HepG2 (cell line): Measurements from ENCODE around the gene SRRM2. TPM values are rescaled to one million over a fixed set of nuclear protein-coding genes. Genes with fewer than 3 reads are reported as not detected.

Experiments
- ATAC-seq: fragments of 200-7000 bp; cut with Tn5 transposase; 3 replicates; pipeline ENCODE4 v1.9.1; 2020; ENCODE audit warnings: mild to moderate bottlenecking, moderate library complexity
- BruUV-seq: library from RNA; stranded (reverse); fragments of 400-500 nt; replicated peaks from 2 replicates; lab custom pipeline; 2021; lab: Mats Ljungman, UMichigan
- CTCF ChIA-PET: fragments of 300-600 bp; formaldehyde crosslinking; extraction: SDS; loops from one replicate; lab custom pipeline; 2021; ENCODE audit warnings: low total read pairs, inconsistent platforms, low intra/inter-chr PET ratio; lab: Yijun Ruan, JAX
- POLR2A ChIA-PET: fragments of 350-600 bp; sonication (Branson Sonifier 250); formaldehyde crosslinking; loops from one replicate; lab custom pipeline; 2020; ENCODE audit warnings: antibody characterized with exemption, inconsistent platforms; lab: Yijun Ruan, JAX
- DNase-seq: peaks from one replicate; pipeline ENCODE4 v3.0.0-alpha.2; 2015; ENCODE audit warnings: low spot score
- FAIRE-seq: peaks from 3 replicates; lab custom pipeline; 2011; peaks lifted over from hg19 to GRCh38; lab: Jason Lieb, UNC
- H2AFZ ChIP-seq: one replicate; pipeline ENCODE4 v1.6.1; 2011; ENCODE audit warnings: low read length, inconsistent platforms
- H3K27ac ChIP-seq: fragments of 300-600 bp; 3 replicates; pipeline ENCODE4 v1.8.0; 2011; ENCODE audit warnings: mixed run types, mild to moderate bottlenecking, mixed read lengths, low read length, inconsistent platforms; ENCODE audit not compliant: insufficient read depth; ENCODE audit errors: extremely low read length
- H3K27me3 ChIP-seq, 2 experiments: fragments of 200-600 bp in 1 of 2; 2 replicates in 1 of 2; 3 replicates in 1 of 2; pipeline versions ENCODE4 v1.6.0 to v1.8.0; 2011; ENCODE audit warnings: low read length in 2 of 2, mild to moderate bottlenecking in 2 of 2, moderate library complexity in 2 of 2, inconsistent platforms in 1 of 2; ENCODE audit not compliant: insufficient read depth in 2 of 2, control insufficient read depth in 1 of 2
- H3K36me3 ChIP-seq, 2 experiments: fragments of 200-600 bp in 1 of 2; replicated peaks in 1 of 2; 2 replicates in 1 of 2; 3 replicates in 1 of 2; pipeline versions ENCODE4 v1.5.1 to v1.8.0; 2011; ENCODE audit warnings: low read length in 2 of 2, inconsistent platforms in 1 of 2; ENCODE audit not compliant: insufficient read depth in 2 of 2, control insufficient read depth in 1 of 2
- H3K4me1 ChIP-seq: 2 replicates; pipeline ENCODE4 v1.5.1; 2012; ENCODE audit warnings: low read length, inconsistent platforms; ENCODE audit not compliant: insufficient read depth
- H3K4me2 ChIP-seq: 2 replicates; pipeline ENCODE4 v1.6.0; 2011; ENCODE audit warnings: low read depth, low read length, inconsistent platforms
- H3K4me3 ChIP-seq, 3 experiments: fragments of 200-600 bp in 1 of 3; sonication (generic), shearing (Covaris generic) in 1 of 3; replicated peaks in 1 of 3; 2 replicates each; pipeline ENCODE4 v1.5.1; 2011 to 2016; ENCODE audit warnings: low read length in 3 of 3, inconsistent platforms in 2 of 3, low read depth in 2 of 3, mild to moderate bottlenecking in 2 of 3, control low read depth in 1 of 3, mixed read lengths in 1 of 3; ENCODE audit not compliant: insufficient read depth in 1 of 3
- H3K79me2 ChIP-seq: one replicate; pipeline ENCODE4 v1.6.1; 2011; ENCODE audit warnings: low read length, inconsistent platforms; ENCODE audit not compliant: insufficient read depth
- H3K9ac ChIP-seq: 2 replicates; pipeline ENCODE4 v1.6.0; 2011; ENCODE audit warnings: mild to moderate bottlenecking, low read depth, low read length, inconsistent platforms; ENCODE audit not compliant: insufficient read depth
- H3K9me3 ChIP-seq: 2 replicates; pipeline ENCODE4 v1.5.1; 2012; ENCODE audit warnings: mild to moderate bottlenecking, low read length
- H4K20me1 ChIP-seq: 2 replicates; pipeline ENCODE4 v1.6.0; 2011; ENCODE audit warnings: inconsistent platforms, mild to moderate bottlenecking, low read length, moderate library complexity; ENCODE audit not compliant: insufficient read depth
- BORCS8-MEF2B ChIP-seq: sonication (generic); formaldehyde crosslinking; IDR thresholded peaks from 2 replicates; pipeline ENCODE4 v1.8.0; 2022; ENCODE audit warnings: mild to moderate bottlenecking, missing genetic modification reagents
- CREB1 ChIP-seq, 2 experiments: fragments of 450-650 bp in 1 of 2; IDR thresholded peaks; 2 replicates each; pipeline ENCODE4 v1.6.1; 2016 to 2017; ENCODE audit warnings: control low read depth in 1 of 2, mild to moderate bottlenecking in 1 of 2, missing compliant biosample characterization in 1 of 2, missing genetic modification characterization in 1 of 2
- DMAP1 ChIP-seq: IDR thresholded peaks from 2 replicates; pipeline ENCODE4 v1.6.1; 2016
- HES4 ChIP-seq: sonication (generic); formaldehyde crosslinking; IDR thresholded peaks from 2 replicates; pipeline ENCODE4 v1.9.0; 2021; ENCODE audit warnings: mild to moderate bottlenecking, missing genetic modification reagents, borderline replicate concordance
- NFIC ChIP-seq: IDR thresholded peaks from 2 replicates; pipeline ENCODE4 v1.6.1; 2012; ENCODE audit warnings: mild to moderate bottlenecking, low read length, inconsistent platforms
- PAX8 ChIP-seq: sonication (generic); formaldehyde crosslinking; IDR thresholded peaks from 2 replicates; pipeline ENCODE4 v1.8.0; 2022; ENCODE audit warnings: mild to moderate bottlenecking, missing genetic modification reagents, borderline replicate concordance
- PHF8 ChIP-seq: sonication (generic); formaldehyde crosslinking; IDR thresholded peaks from 2 replicates; pipeline ENCODE4 v1.5.0; 2020; ENCODE audit warnings: missing genetic modification reagents
- SOX13 ChIP-seq, 3 experiments: fragments of 450-650 bp in 1 of 3; sonication (generic) in 1 of 3; formaldehyde crosslinking in 1 of 3; IDR thresholded peaks in 2 of 3; conservative IDR thresholded peaks in 1 of 3; 2 replicates each; pipeline versions ENCODE4 v1.5.0 to v1.6.1; 2016 to 2020; ENCODE audit warnings: antibody characterized with exemption in 1 of 3, mild to moderate bottlenecking in 1 of 3, missing compliant biosample characterization in 1 of 3, missing genetic modification reagents in 1 of 3, moderate library complexity in 1 of 3
- ZMAT3 ChIP-seq: sonication (generic); formaldehyde crosslinking; conservative IDR thresholded peaks from 2 replicates; pipeline ENCODE4 v1.7.0; 2021; ENCODE audit warnings: missing genetic modification reagents
- ZNF142 ChIP-seq: sonication (generic); formaldehyde crosslinking; IDR thresholded peaks from 2 replicates; pipeline ENCODE4 v1.4.0; 2020; ENCODE audit warnings: missing genetic modification reagents
- ZNF33A ChIP-seq: sonication (generic); formaldehyde crosslinking; IDR thresholded peaks from 2 replicates; pipeline ENCODE4 v1.5.1; 2020; ENCODE audit warnings: missing genetic modification reagents, mild to moderate bottlenecking, moderate library complexity, borderline replicate concordance
- ZNF574 ChIP-seq: sonication (generic); formaldehyde crosslinking; IDR thresholded peaks from 2 replicates; pipeline ENCODE4 v1.4.0; 2020; ENCODE audit warnings: missing genetic modification reagents
- ZNF879 ChIP-seq: sonication (generic); formaldehyde crosslinking; IDR thresholded peaks from 2 replicates; pipeline ENCODE4 v1.8.1; 2023; ENCODE audit warnings: missing genetic modification reagents
- WGBS: methylation state at CpG from one replicate; pipeline ENCODE4 v1.1.6; 2017; ENCODE audit warnings: low lambda C conversion rate; 5-methylcytosine and 5-hydroxymethylcytosine counted together
- in situ Hi-C: cut with HindIII; loops from 2 replicates; pipeline ENCODE4 v1.10.0; 2017; ENCODE audit warnings: low pct_unique_long_range_greater_than_20kb; ENCODE audit not compliant: extremely low pct_ligation_motif_present
- intact Hi-C: fragments of 100-400 bp; cut with micrococcal nuclease; formaldehyde crosslinking; loops from one replicate; pipeline ENCODE4 v1.10.0; 2022; ENCODE audit not compliant: unreplicated experiment
- polyA plus RNA-seq, 8 experiments: library from polyadenylated mRNA; depleted of rRNA in 3 of 8; stranded (reverse) in 7 of 8; unstranded in 1 of 8; fragments of >200 nt; fragmentation: Illumina TruSeq in 4 of 8; extraction: Trizol in 4 of 8; gene quantifications; 2 replicates each; pipeline versions ENCODE4 v1.2.1 to v1.2.3, GENCODE V29; 2011 to 2016; ENCODE audit warnings: low read depth in 4 of 8, missing spikeins in 1 of 8, mixed read lengths in 1 of 8; ENCODE audit not compliant: insufficient read depth in 1 of 8
- total RNA-seq, 5 experiments: library from RNA; depleted of rRNA; stranded (reverse); fragments of >200 nt; fragmentation: Illumina TruSeq; extraction: Trizol; gene quantifications; 2 replicates each; pipeline ENCODE4 v1.2.3, GENCODE V29; 2016; ENCODE audit warnings: low read depth in 1 of 5

SRRM2 gene
- total and polyA plus RNA-seq, 2 of the 13 experiments (the other 11 are each of a cell fraction or from before 2014, with no cell fraction given): 50.4 to 112 TPM

- no TSS peak for BruUV-seq
- FAIRE-seq: no peak
- H3K9ac ChIP-seq: no peak overlapping the region
- no peaks in the 10 kb centered on the region for H3K27me3 ChIP-seq
- TF ChIP-seq NFIC: no peak
- TF ChIP-seq PHF8 (CRISPR knock-in tag): no peak
- no peak for TF ChIP-seq BORCS8-MEF2B (CRISPR knock-in tag)
- no peak for TF ChIP-seq PAX8 (CRISPR knock-in tag)
- TF ChIP-seq ZNF142 (CRISPR knock-in tag): no peak
- no peak for TF ChIP-seq HES4 (CRISPR knock-in tag)
- no peak for TF ChIP-seq ZMAT3 (CRISPR knock-in tag)
- TF ChIP-seq SOX13 (IDR thresholded peaks at IDR 0.05): no peak
- no peak for TF ChIP-seq SOX13 (CRISPR knock-in tag; conservative IDR thresholded peaks at IDR 0.05 in 1 of 2, IDR thresholded peaks at IDR 0.05 in 1 of 2)
- TF ChIP-seq ZNF574 (CRISPR knock-in tag): no peak
- no peak for TF ChIP-seq DMAP1 (CRISPR knock-in tag)
- TF ChIP-seq ZNF879 (CRISPR knock-in tag): no peak
- no peak for TF ChIP-seq ZNF33A (CRISPR knock-in tag)
- TF ChIP-seq CREB1 (IDR thresholded peaks at IDR 0.05): no peak
- no peak for TF ChIP-seq CREB1 (CRISPR knock-in tag; IDR thresholded peaks at IDR 0.05)
- TF ChIP-seq, all 625 proteins: peak for 0
- 81% methylated on average over 10 of the region's 12 CpGs for WGBS
- no peak overlapping the region for H3K4me2 ChIP-seq
- CTCF ChIA-PET: no interaction called here
- H2AFZ ChIP-seq: no peak overlapping the region
- no peaks in the 10 kb centered on the region for H3K79me2 ChIP-seq
- no peak for DNase-seq
- no peaks in the 10 kb centered on the region for H3K9me3 ChIP-seq
- no peak for ATAC-seq
- H3K4me1 ChIP-seq: peaks cover 33% of the 10 kb centered on the region
- H3K4me3 ChIP-seq: no peak overlapping the region
- intact Hi-C loops: no loop called here
- POLR2A ChIA-PET: interaction anchor here (0.7 to 1.4 kb wide), 3 partner anchors 10 to 72 kb away, joined by 3 to 9 read pairs (median 5); partner anchors contain the start of gene SRRM2
- H3K27ac ChIP-seq: no peak overlapping the region
- in situ Hi-C loops: no loop called here
- H4K20me1 ChIP-seq: no peaks in the 10 kb centered on the region
- H3K36me3 ChIP-seq: no peaks in the 10 kb centered on the region
Observed at GRCh38 chr16:2742323-2743006, 10.0 kb upstream of the SRRM2 start.
